HUES6 (cell line): ENCODE data around the gene PTPRD.
"Not testable (repeated sequence)": the region's sequence is repeated elsewhere in the genome, so short reads cannot be mapped to it uniquely, and the experiment has no call there.

Experiments used
- H3K27ac ChIP-seq: 2 replicates; pipeline ENCODE4 v1.7.0; 2013; ENCODE audit warnings: low read depth, mild to moderate bottlenecking, low read length, inconsistent platforms
- H3K27me3 ChIP-seq: 2 replicates; pipeline ENCODE4 v1.6.1; 2013; ENCODE audit warnings: low read length; ENCODE audit not compliant: control insufficient read depth, insufficient read depth
- H3K36me3 ChIP-seq: 2 replicates; pipeline ENCODE4 v1.6.1; 2013; ENCODE audit warnings: low read length; ENCODE audit not compliant: control insufficient read depth, insufficient read depth
- H3K4me1 ChIP-seq: 2 replicates; pipeline ENCODE4 v1.6.1; 2013; ENCODE audit warnings: low read length; ENCODE audit not compliant: control insufficient read depth, insufficient read depth
- H3K4me3 ChIP-seq: 2 replicates; pipeline ENCODE4 v1.5.1; 2013; ENCODE audit warnings: low read depth, low read length
- H3K9ac ChIP-seq: one replicate; pipeline ENCODE4 v1.6.1; 2013; ENCODE audit warnings: mild to moderate bottlenecking, low read length
- H3K9me3 ChIP-seq: 2 replicates; pipeline ENCODE4 v1.6.1; 2013; ENCODE audit warnings: low read depth, low read length; ENCODE audit not compliant: control insufficient read depth, insufficient read depth

PTPRD gene

DNA sequence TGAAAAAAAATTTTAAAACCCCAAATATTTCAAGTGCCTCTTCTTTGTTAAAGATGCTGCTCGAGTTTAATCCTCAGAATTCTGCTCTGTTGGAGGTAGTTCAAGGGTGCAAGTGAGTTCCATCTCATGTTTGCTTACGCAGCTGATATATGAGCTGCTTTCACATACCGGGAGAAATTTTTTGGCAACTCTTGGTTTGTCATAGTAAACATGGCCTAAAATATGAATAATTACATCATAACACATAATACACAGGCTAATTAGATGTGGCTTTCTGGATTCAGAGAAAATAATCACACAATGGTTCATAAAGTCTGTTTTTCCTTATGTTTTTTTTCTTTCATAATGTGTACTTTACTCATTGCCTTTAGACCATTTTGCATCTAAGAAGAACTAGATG lies 1134.1 kb downstream of the PTPRD start:
- Histone ChIP-seq H3K9ac (no peak overlapping the region), H3K36me3 (no peaks in the 10 kb centered on the region), H3K4me1 (no peaks in the 10 kb centered on the region), H3K27ac (no peak overlapping the region), H3K27me3 (no peaks in the 10 kb centered on the region), H3K9me3 (no peaks in the 10 kb centered on the region), H3K4me3 (no peak overlapping the region)

DNA sequence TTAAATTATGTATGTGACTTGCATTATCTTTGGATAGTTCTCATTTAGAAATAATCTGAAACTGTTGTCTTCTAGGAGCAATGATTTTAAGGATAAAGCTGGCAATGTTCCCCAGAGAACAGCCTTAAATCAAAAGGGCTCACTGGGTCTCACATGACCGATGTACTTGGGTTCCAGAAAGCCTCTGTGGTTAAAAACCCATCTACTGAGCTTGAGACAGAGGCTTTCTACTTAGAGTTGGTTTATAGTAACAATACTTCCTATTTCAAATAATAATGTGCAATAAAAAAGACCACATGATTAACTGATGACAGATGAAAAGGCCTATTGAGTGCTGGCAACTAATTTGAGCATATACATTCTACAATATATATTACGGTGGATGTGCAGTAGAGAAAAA lies 1143.5 kb downstream of the PTPRD start:
- Histone ChIP-seq H3K27me3 (no peaks in the 10 kb centered on the region), H3K9me3 (no peaks in the 10 kb centered on the region), H3K4me3 (no peak overlapping the region), H3K36me3 (no peaks in the 10 kb centered on the region), H3K4me1 (no peaks in the 10 kb centered on the region), H3K27ac (no peak overlapping the region), H3K9ac (no peak overlapping the region)

DNA sequence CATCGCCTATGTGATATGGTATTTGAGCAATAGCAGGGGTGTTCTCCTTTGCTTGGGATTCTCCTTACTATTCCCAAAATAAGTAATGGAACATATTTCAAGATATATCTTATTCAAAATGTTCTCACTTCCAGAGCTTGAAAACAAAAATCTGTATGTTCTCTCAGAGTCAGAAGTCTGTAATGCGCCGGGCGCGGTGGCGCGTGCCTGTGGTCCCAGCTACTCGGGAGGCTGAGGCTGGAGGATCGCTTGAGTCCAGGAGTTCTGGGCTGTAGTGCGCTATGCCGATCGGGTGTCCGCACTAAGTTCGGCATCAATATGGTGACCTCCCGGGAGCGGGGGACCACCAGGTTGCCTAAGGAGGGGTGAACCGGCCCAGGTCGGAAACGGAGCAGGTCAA lies 1170.9 kb downstream of the PTPRD start:
- H3K9me3 ChIP-seq, H3K9ac ChIP-seq, H3K27me3 ChIP-seq, H3K36me3 ChIP-seq, H3K27ac ChIP-seq, H3K4me3 ChIP-seq, H3K4me1 ChIP-seq: not testable (repeated sequence)

DNA sequence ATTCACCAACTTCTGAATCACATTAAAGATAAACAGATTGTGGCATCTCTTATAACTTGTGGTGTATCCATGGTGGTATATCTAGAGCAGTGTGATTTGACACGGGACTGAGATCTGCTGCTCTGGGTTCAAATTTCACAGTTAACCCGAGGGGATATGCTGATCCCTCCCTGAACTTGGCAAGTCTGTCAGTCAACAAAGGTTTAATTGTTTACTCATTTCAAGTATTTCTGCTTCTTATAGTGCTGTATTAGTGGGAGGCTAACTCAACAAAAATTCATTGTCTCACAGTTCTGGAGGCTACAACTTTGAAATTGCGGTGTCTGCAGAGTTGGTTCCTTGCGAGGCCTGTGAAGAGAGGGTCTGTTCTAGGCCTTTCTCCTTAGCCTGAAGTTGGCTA lies 1175.2 kb downstream of the PTPRD start:
- Histone ChIP-seq H3K36me3 (no peaks in the 10 kb centered on the region), H3K4me3 (no peak overlapping the region), H3K4me1 (no peaks in the 10 kb centered on the region), H3K9ac (no peak overlapping the region), H3K27me3 (no peaks in the 10 kb centered on the region), H3K27ac (no peak overlapping the region), H3K9me3 (no peaks in the 10 kb centered on the region)

DNA sequence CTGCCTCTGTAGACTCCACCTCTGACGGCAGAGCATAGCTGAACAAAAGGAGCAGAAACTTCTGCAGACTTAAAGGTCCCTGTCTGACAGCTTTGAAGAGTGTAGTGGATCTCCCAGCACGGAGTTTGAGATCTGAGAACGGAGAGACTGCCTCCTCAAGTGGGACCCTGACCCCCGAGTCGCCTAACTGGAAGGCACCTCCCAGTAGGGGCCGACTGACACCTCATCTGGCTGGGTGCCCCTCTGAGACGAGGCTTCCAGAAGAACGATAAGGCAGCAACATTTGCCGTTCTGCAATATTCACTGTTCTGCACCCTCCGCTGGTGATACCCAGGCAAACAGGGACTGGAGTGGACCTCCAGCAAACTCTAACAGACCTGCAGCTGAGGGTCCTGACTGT lies 1186.3 kb downstream of the PTPRD start:
- not testable (repeated sequence) for H3K27me3 ChIP-seq, H3K27ac ChIP-seq, H3K4me3 ChIP-seq, H3K36me3 ChIP-seq, H3K4me1 ChIP-seq, H3K9me3 ChIP-seq, H3K9ac ChIP-seq

DNA sequence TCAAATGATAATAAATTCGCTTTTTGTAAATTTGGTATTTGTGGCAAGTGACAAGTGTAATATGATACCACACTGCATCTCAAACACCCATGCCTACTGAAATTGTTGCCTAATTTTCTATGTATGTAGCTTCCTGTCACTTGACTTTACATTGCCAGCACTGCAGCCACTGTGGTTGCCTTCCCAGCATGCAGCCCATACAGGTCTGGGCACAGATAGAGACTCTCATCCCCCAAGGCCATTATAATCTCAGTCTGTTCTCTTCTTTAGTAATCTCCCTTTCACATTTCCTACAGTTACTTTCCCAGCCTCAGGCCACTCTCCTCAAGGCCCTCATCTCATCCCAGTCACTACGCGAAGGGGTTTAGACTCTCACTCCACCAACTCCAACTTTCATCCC lies 1200.6 kb downstream of the PTPRD start:
- Histone ChIP-seq H3K4me1 (peaks cover 8% of the 10 kb centered on the region; the same call in 1 of the 2 replicates), H3K36me3 (no peaks in the 10 kb centered on the region), H3K9me3 (no peaks in the 10 kb centered on the region), H3K27me3 (no peaks in the 10 kb centered on the region), H3K27ac (no peak overlapping the region), H3K9ac (no peak overlapping the region), H3K4me3 (no peak overlapping the region)

DNA sequence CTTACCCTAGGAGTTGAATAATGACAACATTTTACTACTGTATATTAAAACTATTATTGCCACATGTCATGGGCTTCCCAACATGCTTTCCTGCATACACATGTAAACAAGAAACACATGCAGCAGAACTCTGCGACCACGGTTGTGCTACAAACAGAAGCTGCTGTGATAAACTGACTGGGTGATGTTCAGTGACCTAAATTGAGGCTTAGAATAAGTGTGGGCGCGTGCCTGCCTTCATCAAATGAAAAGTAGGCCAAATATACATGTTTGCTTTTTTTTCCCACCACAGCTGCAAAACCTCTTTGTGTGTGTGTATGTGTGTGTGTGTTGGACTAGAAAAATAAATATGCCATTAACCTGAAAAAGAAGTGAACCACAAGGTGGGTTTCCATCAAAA lies 1202.1 kb downstream of the PTPRD start:
- Histone ChIP-seq H3K9ac (no peak overlapping the region), H3K4me3 (no peak overlapping the region), H3K36me3 (no peaks in the 10 kb centered on the region), H3K4me1 (peaks cover 15% of the 10 kb centered on the region; the same call in 1 of the 2 replicates), H3K27ac (no peak overlapping the region), H3K27me3 (no peaks in the 10 kb centered on the region), H3K9me3 (no peaks in the 10 kb centered on the region)

DNA sequence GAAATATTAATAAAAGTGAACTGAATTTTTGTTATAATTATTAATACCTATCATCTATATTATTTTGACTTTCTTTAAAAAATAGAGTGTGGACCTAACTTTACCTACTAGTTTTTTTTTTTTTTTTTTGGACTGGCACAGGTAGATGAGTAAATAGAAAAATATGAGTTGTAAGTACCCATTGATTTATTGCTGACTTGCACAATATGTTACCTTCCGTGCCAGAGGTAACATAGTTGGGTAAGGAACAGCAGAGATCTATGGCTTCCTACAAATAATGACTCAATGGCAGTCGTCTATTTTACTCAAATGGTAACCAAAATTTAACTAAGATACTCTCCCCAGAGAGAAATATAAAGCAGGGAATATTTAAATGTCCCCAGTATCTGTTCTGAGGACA lies 1212.8 kb downstream of the PTPRD start:
- Histone ChIP-seq H3K27ac (no peak overlapping the region), H3K27me3 (no peaks in the 10 kb centered on the region), H3K9ac (no peak overlapping the region), H3K9me3 (no peaks in the 10 kb centered on the region), H3K36me3 (no peaks in the 10 kb centered on the region), H3K4me1 (no peaks in the 10 kb centered on the region; the same call in 1 of the 2 replicates), H3K4me3 (no peak overlapping the region)

DNA sequence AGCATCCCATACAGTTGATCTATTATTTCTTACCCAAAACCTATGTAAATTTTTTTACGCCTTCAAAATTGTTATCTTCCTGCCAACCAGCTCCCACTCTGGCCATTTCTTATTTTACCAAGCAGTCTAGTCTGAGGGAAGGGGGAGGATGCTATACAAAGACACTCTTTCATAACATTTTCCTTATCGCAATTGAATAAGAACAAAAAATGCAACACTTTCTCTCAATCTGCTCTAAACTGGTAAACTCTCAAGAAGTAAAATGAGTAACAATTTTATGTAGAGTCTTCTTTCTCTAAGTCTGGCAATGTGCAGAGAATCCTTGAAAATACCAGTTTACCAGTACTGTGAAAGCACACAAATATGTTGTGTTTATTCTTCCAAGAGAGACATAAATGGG lies 1216.3 kb downstream of the PTPRD start:
- Histone ChIP-seq H3K4me1 (no peaks in the 10 kb centered on the region; the same call in 1 of the 2 replicates), H3K9me3 (no peaks in the 10 kb centered on the region), H3K4me3 (no peak overlapping the region), H3K9ac (no peak overlapping the region), H3K36me3 (no peaks in the 10 kb centered on the region), H3K27me3 (no peaks in the 10 kb centered on the region), H3K27ac (no peak overlapping the region)

DNA sequence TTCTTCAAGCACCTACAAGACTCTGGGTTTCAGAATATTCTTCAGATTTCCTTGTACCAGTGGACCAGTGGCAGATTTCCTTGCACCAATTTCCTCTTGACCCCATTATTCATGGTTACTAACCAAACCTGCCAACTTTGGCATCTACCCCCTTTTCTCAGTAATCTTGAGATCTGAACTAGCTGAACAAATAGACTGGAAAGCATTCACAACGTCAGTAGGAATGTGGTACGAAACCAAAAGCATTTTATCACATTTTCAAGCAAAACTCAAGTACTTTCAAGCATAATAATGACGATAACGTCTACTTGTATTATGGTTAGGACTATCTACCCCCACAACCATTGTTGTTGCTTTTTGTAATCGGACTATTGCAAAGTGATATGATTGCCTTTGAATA lies 1217.3 kb downstream of the PTPRD start:
- H3K9ac ChIP-seq, result no peak overlapping the region
- H3K4me1 ChIP-seq, result no peaks in the 10 kb centered on the region; the same call in 1 of the 2 replicates
- H3K36me3 ChIP-seq, result no peaks in the 10 kb centered on the region
- no peaks in the 10 kb centered on the region for H3K27me3 ChIP-seq
- no peak overlapping the region for H3K27ac ChIP-seq
- no peak overlapping the region for H3K4me3 ChIP-seq
- no peaks in the 10 kb centered on the region for H3K9me3 ChIP-seq

DNA sequence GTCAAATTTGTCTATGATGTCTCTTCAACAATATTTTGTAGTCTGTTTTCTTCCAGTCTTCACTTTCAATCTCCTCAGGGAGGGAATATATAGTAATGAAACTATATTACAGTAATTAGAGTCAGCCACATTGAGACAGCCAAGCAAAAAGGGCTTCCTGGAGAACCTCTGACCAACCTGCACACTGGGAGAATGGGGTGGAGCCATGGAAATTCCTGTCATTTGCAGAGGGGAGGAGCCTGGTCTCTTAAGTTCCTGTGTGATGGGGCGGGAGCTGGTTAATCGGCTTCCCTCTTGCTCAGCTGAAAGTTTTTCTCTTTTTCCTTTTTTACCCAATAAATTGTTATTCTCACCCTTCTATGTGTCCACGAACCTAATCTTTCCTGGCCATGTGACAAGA lies 1220.0 kb downstream of the PTPRD start:
- H3K9me3 ChIP-seq, result no peaks in the 10 kb centered on the region
- H3K27ac ChIP-seq, result no peak overlapping the region
- H3K36me3 ChIP-seq, result no peaks in the 10 kb centered on the region
- no peak overlapping the region for H3K9ac ChIP-seq
- no peaks in the 10 kb centered on the region for H3K27me3 ChIP-seq
- H3K4me1 ChIP-seq, result no peaks in the 10 kb centered on the region
- H3K4me3 ChIP-seq, result no peak overlapping the region

DNA sequence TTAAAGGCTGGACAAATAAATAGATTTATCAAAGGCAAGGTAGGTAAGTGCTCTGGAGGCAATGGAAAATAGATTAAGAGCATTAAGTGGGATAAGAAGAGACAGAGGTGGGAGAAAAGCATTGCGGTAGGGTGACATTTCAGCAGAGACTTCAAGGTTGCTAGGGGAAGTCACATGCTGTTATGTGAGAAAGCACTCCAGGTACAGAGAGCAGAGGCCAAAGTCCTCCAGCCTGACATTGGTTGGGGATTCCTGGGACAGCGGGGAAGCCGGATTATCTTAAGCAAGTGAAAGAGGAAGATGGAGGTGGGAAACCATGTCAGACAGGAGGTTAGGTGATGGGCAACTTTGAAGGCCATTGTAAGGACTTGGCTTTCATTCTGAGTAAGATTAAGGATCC lies 1222.9 kb downstream of the PTPRD start:
- Histone ChIP-seq H3K27me3 (no peaks in the 10 kb centered on the region), H3K4me1 (no peaks in the 10 kb centered on the region), H3K9me3 (no peaks in the 10 kb centered on the region), H3K4me3 (no peak overlapping the region), H3K36me3 (no peaks in the 10 kb centered on the region), H3K27ac (no peak overlapping the region), H3K9ac (no peak overlapping the region)
